Parathyroid adenoma (tissue), 2 donors: ENCODE measurements around the gene ARFGEF3.

Experiments
- H2AFZ ChIP-seq: fragments of 300-600 bp; sonication (generic); one replicate; pipeline ENCODE4 v1.7.0; 2017; ENCODE audit warnings: antibody characterized with exemption, mild to moderate bottlenecking
- H3K27ac ChIP-seq: fragments of 300-600 bp; sonication (generic); one replicate; pipeline ENCODE4 v1.7.0; 2017
- H3K27me3 ChIP-seq: fragments of 300-600 bp; sonication (generic); one replicate; pipeline ENCODE4 v1.7.0; 2017; ENCODE audit warnings: low read length; ENCODE audit not compliant: control insufficient read depth, insufficient read depth
- H3K36me3 ChIP-seq: fragments of 300-600 bp; sonication (generic); one replicate; pipeline ENCODE4 v1.7.0; 2017; ENCODE audit warnings: low read length; ENCODE audit not compliant: control insufficient read depth, insufficient read depth
- H3K4me1 ChIP-seq: fragments of 300-600 bp; sonication (generic); one replicate; pipeline ENCODE4 v1.7.0; 2017; ENCODE audit warnings: control low read depth
- H3K4me2 ChIP-seq: fragments of 300-600 bp; sonication (generic); one replicate; pipeline ENCODE4 v1.7.0; 2017; ENCODE audit warnings: low read length
- H3K4me3 ChIP-seq: fragments of 300-600 bp; sonication (generic); one replicate; pipeline ENCODE4 v1.7.0; 2017; ENCODE audit warnings: low read depth, low read length
- H3K79me2 ChIP-seq: fragments of 300-600 bp; sonication (generic); one replicate; pipeline ENCODE4 v1.7.0; 2017; ENCODE audit warnings: control low read depth
- H3K9ac ChIP-seq: fragments of 300-600 bp; sonication (generic); one replicate; pipeline ENCODE4 v1.7.0; 2017; ENCODE audit warnings: mild to moderate bottlenecking
- H3K9me3 ChIP-seq: fragments of 300-600 bp; sonication (generic); one replicate; pipeline ENCODE4 v1.7.0; 2017; ENCODE audit warnings: low read length; ENCODE audit not compliant: control insufficient read depth
- TF ChIP-seq, protein P1 (sequence below): fragments of 300-600 bp; sonication (generic); IDR thresholded peaks from one replicate; pipeline ENCODE4 v1.7.0; 2017; ENCODE audit warnings: antibody characterized with exemption, mild to moderate bottlenecking
- donor health status: primary hyperparathyroidism.

Gene ARFGEF3

DNA sequence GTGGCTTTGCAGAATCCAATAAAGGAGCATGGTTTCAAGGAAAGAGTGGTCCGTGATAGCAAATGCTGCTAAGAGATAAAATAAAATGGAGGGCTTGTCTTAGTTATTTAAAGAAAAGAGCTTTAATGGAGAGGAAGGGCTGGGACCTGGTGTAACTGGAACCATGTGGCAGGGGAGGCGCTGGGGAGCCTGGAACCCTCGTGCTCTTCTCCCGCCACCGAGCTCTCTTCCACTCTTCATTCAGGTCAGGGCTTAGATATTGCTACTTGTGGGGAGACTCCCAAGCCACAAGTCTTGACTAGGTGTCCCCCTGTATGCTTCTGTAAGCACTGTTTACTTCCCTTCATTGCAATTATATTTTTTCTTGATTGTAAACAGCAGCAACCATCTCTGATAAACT lies 15.2 kb upstream of the ARFGEF3 start:
- H2AFZ ChIP-seq, result no peak overlapping the region
- no peaks in the 10 kb centered on the region for H3K27me3 ChIP-seq
- no peaks in the 10 kb centered on the region for H3K36me3 ChIP-seq
- no peaks in the 10 kb centered on the region for H3K4me1 ChIP-seq
- H3K9ac ChIP-seq, result no peak overlapping the region
- H3K4me3 ChIP-seq, result no peak overlapping the region
- H3K4me2 ChIP-seq, result no peak overlapping the region
- H3K79me2 ChIP-seq, result no peaks in the 10 kb centered on the region
- H3K27ac ChIP-seq, result no peak overlapping the region
- no peaks in the 10 kb centered on the region for H3K9me3 ChIP-seq
- TF ChIP-seq, protein P1, sequence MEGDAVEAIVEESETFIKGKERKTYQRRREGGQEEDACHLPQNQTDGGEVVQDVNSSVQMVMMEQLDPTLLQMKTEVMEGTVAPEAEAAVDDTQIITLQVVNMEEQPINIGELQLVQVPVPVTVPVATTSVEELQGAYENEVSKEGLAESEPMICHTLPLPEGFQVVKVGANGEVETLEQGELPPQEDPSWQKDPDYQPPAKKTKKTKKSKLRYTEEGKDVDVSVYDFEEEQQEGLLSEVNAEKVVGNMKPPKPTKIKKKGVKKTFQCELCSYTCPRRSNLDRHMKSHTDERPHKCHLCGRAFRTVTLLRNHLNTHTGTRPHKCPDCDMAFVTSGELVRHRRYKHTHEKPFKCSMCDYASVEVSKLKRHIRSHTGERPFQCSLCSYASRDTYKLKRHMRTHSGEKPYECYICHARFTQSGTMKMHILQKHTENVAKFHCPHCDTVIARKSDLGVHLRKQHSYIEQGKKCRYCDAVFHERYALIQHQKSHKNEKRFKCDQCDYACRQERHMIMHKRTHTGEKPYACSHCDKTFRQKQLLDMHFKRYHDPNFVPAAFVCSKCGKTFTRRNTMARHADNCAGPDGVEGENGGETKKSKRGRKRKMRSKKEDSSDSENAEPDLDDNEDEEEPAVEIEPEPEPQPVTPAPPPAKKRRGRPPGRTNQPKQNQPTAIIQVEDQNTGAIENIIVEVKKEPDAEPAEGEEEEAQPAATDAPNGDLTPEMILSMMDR, result no peak

DNA sequence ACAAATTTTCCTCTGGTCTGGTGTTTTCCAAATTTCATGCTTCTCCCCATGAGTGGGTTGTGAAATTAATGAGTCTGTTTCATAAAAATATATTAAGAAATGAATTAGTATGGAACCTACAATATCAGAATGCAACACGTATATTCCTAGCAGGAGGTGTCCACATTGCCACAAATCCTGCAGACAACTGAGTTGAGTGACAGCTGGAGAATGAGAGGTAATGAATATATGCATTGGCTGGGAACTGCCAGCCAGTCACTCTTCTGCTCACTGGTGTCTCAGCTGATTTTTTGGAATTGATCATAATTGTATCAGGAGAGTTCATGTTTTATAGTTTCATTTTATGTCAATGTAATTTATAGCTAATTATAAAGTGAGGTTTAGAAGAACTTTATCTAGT lies 6.3 kb upstream of the ARFGEF3 start:
- H3K79me2 ChIP-seq, result no peaks in the 10 kb centered on the region
- H3K27me3 ChIP-seq, result no peaks in the 10 kb centered on the region
- no peak overlapping the region for H3K9ac ChIP-seq
- no peaks in the 10 kb centered on the region for H3K9me3 ChIP-seq
- H2AFZ ChIP-seq, result no peak overlapping the region
- no peak overlapping the region for H3K4me3 ChIP-seq
- H3K4me2 ChIP-seq, result no peak overlapping the region
- no peak overlapping the region for H3K27ac ChIP-seq
- H3K4me1 ChIP-seq, result no peaks in the 10 kb centered on the region
- TF ChIP-seq, protein P1, result no peak
- no peaks in the 10 kb centered on the region for H3K36me3 ChIP-seq

DNA sequence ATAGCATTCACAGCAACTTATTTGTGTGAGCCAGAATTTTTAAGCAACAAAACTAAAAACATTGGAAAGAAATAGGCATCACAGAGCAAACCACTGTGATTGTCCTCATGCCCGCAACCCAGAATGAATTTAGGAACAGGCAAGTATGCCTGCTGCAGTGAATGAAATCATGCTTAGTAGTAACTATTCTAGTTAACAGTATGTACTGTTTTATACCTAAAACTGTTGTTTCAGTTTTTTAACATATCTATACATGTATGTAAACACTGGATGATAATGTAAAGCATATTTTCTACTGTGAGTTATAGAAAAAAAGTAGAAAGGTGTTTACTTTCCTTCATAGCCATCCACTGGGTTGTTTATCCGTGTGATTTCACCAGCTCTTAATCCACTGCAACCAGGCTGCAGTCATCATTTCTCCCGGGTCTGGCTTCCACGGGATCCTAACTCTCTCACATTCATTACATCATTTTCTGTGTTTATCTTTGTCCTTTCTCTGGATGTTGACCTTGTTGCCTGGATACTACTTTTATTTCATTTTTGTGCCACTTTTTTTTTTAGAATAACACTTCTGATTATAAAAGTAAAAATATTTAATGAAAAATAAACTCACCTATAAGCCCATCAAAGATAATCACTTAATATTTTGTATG lies 3.6 kb upstream of the ARFGEF3 start:
- Histone ChIP-seq H3K9ac (no peak overlapping the region), H3K36me3 (no peaks in the 10 kb centered on the region), H3K9me3 (no peaks in the 10 kb centered on the region), H3K27ac (no peak overlapping the region), H3K4me2 (no peak overlapping the region), H3K79me2 (peaks cover 2% of the 10 kb centered on the region), H3K4me1 (peaks cover 3% of the 10 kb centered on the region), H2AFZ (no peak overlapping the region), H3K27me3 (no peaks in the 10 kb centered on the region), H3K4me3 (no peak overlapping the region)
- TF ChIP-seq, protein P1, result no peak

DNA sequence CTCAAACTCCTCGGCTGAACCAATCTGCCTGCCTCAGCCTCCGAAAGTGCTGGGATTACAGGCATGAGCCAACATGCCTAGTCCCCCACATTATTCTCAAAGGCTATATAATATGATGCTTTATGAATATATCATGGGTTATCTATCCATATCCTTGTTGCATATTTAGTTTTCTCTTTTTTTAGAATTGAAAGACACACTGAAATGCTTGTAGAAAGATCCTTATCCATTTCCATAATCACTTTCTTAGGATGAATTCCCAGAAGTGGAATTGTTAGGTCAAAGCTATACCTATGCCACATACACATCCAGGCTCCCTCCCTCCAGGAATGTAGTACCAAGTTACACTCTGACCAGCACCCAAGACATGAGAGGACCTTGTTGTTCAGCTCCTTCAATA lies 2.5 kb upstream of the ARFGEF3 start:
- Histone ChIP-seq H3K9me3 (no peaks in the 10 kb centered on the region), H3K27me3 (no peaks in the 10 kb centered on the region)
- TF ChIP-seq, protein P1, result no peak

More for the DNA sequence above, 2.5 kb upstream of the ARFGEF3 start:
- Histone ChIP-seq H3K27ac (no peak overlapping the region), H3K79me2 (peaks cover 12% of the 10 kb centered on the region), H2AFZ (no peak overlapping the region), H3K4me2 (no peak overlapping the region), H3K4me3 (no peak overlapping the region), H3K4me1 (peaks cover 3% of the 10 kb centered on the region), H3K9ac (no peak overlapping the region), H3K36me3 (no peaks in the 10 kb centered on the region)
